Chondrocyte (in vitro differentiated cells): ENCODE measurements around the gene ALPI. TPM values are rescaled to one million over a fixed set of nuclear protein-coding genes. Genes with fewer than 3 reads are reported as not detected.

ENCODE experiments used
- DNase-seq: peaks from one replicate; pipeline ENCODE4 v3.0.0; 2021; ENCODE audit warnings: mixed read lengths, low spot score
- H3K27ac Mint-ChIP-seq: one replicate; pipeline ENCODE4 v1.8.0; 2021; ENCODE audit warnings: mild to moderate bottlenecking, moderate library complexity, mixed read lengths; ENCODE audit not compliant: unreplicated experiment
- H3K27me3 Mint-ChIP-seq: 2 replicates; pipeline ENCODE4 v1.8.0; 2021; ENCODE audit warnings: low read depth, mixed read lengths
- H3K36me3 Mint-ChIP-seq: 2 replicates; pipeline ENCODE4 v1.8.0; 2021; ENCODE audit warnings: low read depth, mixed read lengths
- H3K4me1 Mint-ChIP-seq: 2 replicates; pipeline ENCODE4 v1.8.0; 2021; ENCODE audit warnings: low read depth, mild to moderate bottlenecking, mixed read lengths
- H3K4me3 Mint-ChIP-seq: one replicate; pipeline ENCODE4 v1.8.0; 2021; ENCODE audit warnings: mild to moderate bottlenecking, moderate library complexity, mixed read lengths; ENCODE audit not compliant: unreplicated experiment
- H3K9me3 Mint-ChIP-seq: 2 replicates; pipeline ENCODE4 v1.8.0; 2021; ENCODE audit warnings: low read depth, mixed read lengths
- CTCF ChIP-seq: fragments of 200-600 bp; sonication (generic); IDR thresholded peaks from 2 replicates; pipeline ENCODE4 v1.5.0; 2021; ENCODE audit warnings: antibody characterized with exemption, mild to moderate bottlenecking, moderate library complexity
- total RNA-seq: library from RNA; stranded (reverse); gene quantifications from 3 replicates; pipeline ENCODE4 v1.2.1, GENCODE V29; 2021

The ALPI gene
- total RNA-seq, 1 donor from 2014 or later: not detected

- no peak for DNase-seq
- Mint-ChIP-seq H3K27ac (no peak overlapping the region), H3K27me3 (peaks cover 11% of the 10 kb centered on the region), H3K4me3 (no peak overlapping the region), H3K9me3 (no peaks in the 10 kb centered on the region), H3K4me1 (no peaks in the 10 kb centered on the region), H3K36me3 (no peaks in the 10 kb centered on the region)
- TF ChIP-seq CTCF: no peak
These were observed 20.6 kb upstream of the ALPI start for GRCh38 chr2:232435375-232435648.

GRCh38 chr2:232435805-232436204 lies 20.1 kb upstream of the ALPI start:
- H3K9me3 Mint-ChIP-seq: no peaks in the 10 kb centered on the region
- no peak for DNase-seq
- H3K27ac Mint-ChIP-seq: no peak overlapping the region
- peaks cover 11% of the 10 kb centered on the region for H3K27me3 Mint-ChIP-seq
- no peaks in the 10 kb centered on the region for H3K36me3 Mint-ChIP-seq
- H3K4me1 Mint-ChIP-seq: no peaks in the 10 kb centered on the region
- no peak overlapping the region for H3K4me3 Mint-ChIP-seq
- no peak for TF ChIP-seq CTCF

GRCh38 chr2:232436381-232437194 lies 19.4 kb upstream of the ALPI start:
- Mint-ChIP-seq H3K27me3 (peaks cover 11% of the 10 kb centered on the region), H3K36me3 (no peaks in the 10 kb centered on the region), H3K9me3 (no peaks in the 10 kb centered on the region), H3K4me1 (no peaks in the 10 kb centered on the region), H3K4me3 (no peak overlapping the region), H3K27ac (no peak overlapping the region)
- no peak for TF ChIP-seq CTCF
- no peak for DNase-seq

GRCh38 chr2:232437195-232437571 lies 18.8 kb upstream of the ALPI start:
- Mint-ChIP-seq H3K36me3 (no peaks in the 10 kb centered on the region), H3K27me3 (peaks cover 12% of the 10 kb centered on the region), H3K9me3 (no peaks in the 10 kb centered on the region), H3K4me3 (no peak overlapping the region), H3K4me1 (no peaks in the 10 kb centered on the region), H3K27ac (no peak overlapping the region)
- no peak for DNase-seq
- TF ChIP-seq CTCF: no peak

- no peak overlapping the region for H3K27ac Mint-ChIP-seq
- peaks cover 12% of the 10 kb centered on the region for H3K27me3 Mint-ChIP-seq
- no peaks in the 10 kb centered on the region for H3K36me3 Mint-ChIP-seq
- DNase-seq: no peak
- no peak for TF ChIP-seq CTCF
- H3K9me3 Mint-ChIP-seq: no peaks in the 10 kb centered on the region
- H3K4me1 Mint-ChIP-seq: no peaks in the 10 kb centered on the region
- no peak overlapping the region for H3K4me3 Mint-ChIP-seq
These were observed 17.9 kb upstream of the ALPI start for GRCh38 chr2:232438091-232438490.
